Trophoblast cell (in vitro differentiated cells and primary cell): ENCODE measurements around the gene MPV17L.
"Not testable (repeated sequence)": the region's sequence is repeated elsewhere in the genome, so short reads cannot be mapped to it uniquely, and the experiment has no call there.

Experiments used
- DNase-seq, 2 donors: peaks; one replicate each; pipeline ENCODE4 v3.0.0-alpha.2; 2016
- H2AFZ ChIP-seq: 2 replicates; pipeline ENCODE4 v1.6.1; 2013; ENCODE audit warnings: low read length, moderate library complexity, mild to moderate bottlenecking; ENCODE audit not compliant: insufficient read depth, poor library complexity
- H2AK5ac ChIP-seq: 2 replicates; pipeline ENCODE4 v1.6.1; 2013; ENCODE audit warnings: mild to moderate bottlenecking, low read length
- H2BK120ac ChIP-seq: 2 replicates; pipeline ENCODE4 v1.6.1; 2013; ENCODE audit warnings: low read length, mild to moderate bottlenecking, moderate library complexity; ENCODE audit not compliant: insufficient read depth, poor library complexity
- H2BK12ac ChIP-seq: 2 replicates; pipeline ENCODE4 v1.6.1; 2013; ENCODE audit warnings: mild to moderate bottlenecking, low read length, moderate library complexity
- H2BK5ac ChIP-seq: 2 replicates; pipeline ENCODE4 v1.6.1; 2013; ENCODE audit warnings: low read length, low read depth, moderate library complexity, mild to moderate bottlenecking; ENCODE audit not compliant: poor library complexity
- H3K14ac ChIP-seq: 2 replicates; pipeline ENCODE4 v1.6.1; 2013; ENCODE audit warnings: mild to moderate bottlenecking, low read length
- H3K18ac ChIP-seq: 2 replicates; pipeline ENCODE4 v1.6.1; 2013; ENCODE audit warnings: mild to moderate bottlenecking, low read length
- H3K23ac ChIP-seq: 2 replicates; pipeline ENCODE4 v1.6.1; 2013; ENCODE audit warnings: low read length
- H3K27ac ChIP-seq: 2 replicates; pipeline ENCODE4 v1.5.1; 2013; ENCODE audit warnings: low read depth, mild to moderate bottlenecking, inconsistent platforms, low read length, moderate library complexity
- H3K27me3 ChIP-seq: 2 replicates; pipeline ENCODE4 v1.6.1; 2013; ENCODE audit warnings: inconsistent platforms, mild to moderate bottlenecking, low read length, moderate library complexity; ENCODE audit not compliant: insufficient read depth
- H3K36me3 ChIP-seq, 2 experiments: 1 replicate in 1 of 2; 2 replicates in 1 of 2; pipeline ENCODE4 v1.6.1; 2013; ENCODE audit warnings: low read length in 2 of 2, mild to moderate bottlenecking in 2 of 2, moderate library complexity in 1 of 2; ENCODE audit not compliant: insufficient read depth in 2 of 2, control insufficient read depth in 1 of 2
- H3K4ac ChIP-seq: 2 replicates; pipeline ENCODE4 v1.6.1; 2013; ENCODE audit warnings: low read depth, mild to moderate bottlenecking, low read length, moderate library complexity
- H3K4me1 ChIP-seq, 2 experiments: 1 replicate in 1 of 2; 2 replicates in 1 of 2; pipeline ENCODE4 v1.6.1; 2013; ENCODE audit warnings: low read length in 2 of 2, mild to moderate bottlenecking in 2 of 2, moderate library complexity in 1 of 2; ENCODE audit not compliant: insufficient read depth in 2 of 2, control insufficient read depth in 1 of 2
- H3K4me2 ChIP-seq: 2 replicates; pipeline ENCODE4 v1.6.1; 2013; ENCODE audit warnings: inconsistent platforms, mild to moderate bottlenecking, low read length, moderate library complexity
- H3K4me3 ChIP-seq: 2 replicates; pipeline ENCODE4 v1.5.1; 2013; ENCODE audit warnings: mild to moderate bottlenecking, low read depth, low read length, inconsistent platforms
- H3K79me1 ChIP-seq: one replicate; pipeline ENCODE4 v1.6.1; 2013; ENCODE audit warnings: low read length
- H3K79me2 ChIP-seq: 2 replicates; pipeline ENCODE4 v1.6.1; 2013; ENCODE audit warnings: low read length, mild to moderate bottlenecking; ENCODE audit not compliant: control insufficient read depth, insufficient read depth, poor library complexity
- H3K9ac ChIP-seq: 2 replicates; pipeline ENCODE4 v1.6.1; 2013; ENCODE audit warnings: mild to moderate bottlenecking, low read length
- H3K9me3 ChIP-seq: 2 replicates; pipeline ENCODE4 v1.6.1; 2013; ENCODE audit warnings: low read depth, mild to moderate bottlenecking, control low read depth, inconsistent platforms, low read length; ENCODE audit not compliant: insufficient read depth
- H4K12ac ChIP-seq: 2 replicates; pipeline ENCODE4 v1.6.1; 2013; ENCODE audit warnings: low read depth, mild to moderate bottlenecking, low read length, moderate library complexity
- H4K8ac ChIP-seq: 2 replicates; pipeline ENCODE4 v1.6.1; 2013; ENCODE audit warnings: low read depth, mild to moderate bottlenecking, low read length, moderate library complexity
- H4K91ac ChIP-seq: one replicate; pipeline ENCODE4 v1.6.1; 2013; ENCODE audit warnings: low read depth, mild to moderate bottlenecking, low read length, moderate library complexity
- WGBS: extraction: QIAGEN DNeasy Blood & Tissue Kit; methylation state at CpG from one replicate; pipeline ENCODE4 v1.1.7; 2013; ENCODE audit warnings: missing lambda C conversion rate; ENCODE audit not compliant: insufficient read length, insufficient coverage; ENCODE audit errors: extremely low coverage; 5-methylcytosine and 5-hydroxymethylcytosine counted together

Gene MPV17L

GRCh38 chr16:15396948-15397594 is 1.5 kb downstream of the MPV17L start:
- Histone ChIP-seq H3K9me3 (peaks cover 3% of the 10 kb centered on the region), H2BK5ac (no peak overlapping the region), H3K4me2 (no peak overlapping the region), H3K79me1 (no peaks in the 10 kb centered on the region), H2BK12ac (no peak overlapping the region), H2BK120ac (no peak overlapping the region), H3K4me1 (peaks cover 0 to 5% of the 10 kb centered on the region in 2 experiments), H3K18ac (no peak overlapping the region), H3K36me3 (no peaks in the 10 kb centered on the region), H3K9ac (no peak overlapping the region), H3K23ac (no peak overlapping the region), H4K8ac (no peak overlapping the region), H4K91ac (no peak overlapping the region), H2AFZ (no peak overlapping the region), H2AK5ac (no peak overlapping the region), H3K14ac (no peak overlapping the region), H3K79me2 (no peaks in the 10 kb centered on the region), H3K27me3 (no peaks in the 10 kb centered on the region), H4K12ac (no peak overlapping the region), H3K4me3 (no peak overlapping the region), H3K4ac (no peak overlapping the region), H3K27ac (no peak overlapping the region)
- no CpG with 5 or more reads among the region's 11 CpGs for WGBS
- no peak for DNase-seq

DNA sequence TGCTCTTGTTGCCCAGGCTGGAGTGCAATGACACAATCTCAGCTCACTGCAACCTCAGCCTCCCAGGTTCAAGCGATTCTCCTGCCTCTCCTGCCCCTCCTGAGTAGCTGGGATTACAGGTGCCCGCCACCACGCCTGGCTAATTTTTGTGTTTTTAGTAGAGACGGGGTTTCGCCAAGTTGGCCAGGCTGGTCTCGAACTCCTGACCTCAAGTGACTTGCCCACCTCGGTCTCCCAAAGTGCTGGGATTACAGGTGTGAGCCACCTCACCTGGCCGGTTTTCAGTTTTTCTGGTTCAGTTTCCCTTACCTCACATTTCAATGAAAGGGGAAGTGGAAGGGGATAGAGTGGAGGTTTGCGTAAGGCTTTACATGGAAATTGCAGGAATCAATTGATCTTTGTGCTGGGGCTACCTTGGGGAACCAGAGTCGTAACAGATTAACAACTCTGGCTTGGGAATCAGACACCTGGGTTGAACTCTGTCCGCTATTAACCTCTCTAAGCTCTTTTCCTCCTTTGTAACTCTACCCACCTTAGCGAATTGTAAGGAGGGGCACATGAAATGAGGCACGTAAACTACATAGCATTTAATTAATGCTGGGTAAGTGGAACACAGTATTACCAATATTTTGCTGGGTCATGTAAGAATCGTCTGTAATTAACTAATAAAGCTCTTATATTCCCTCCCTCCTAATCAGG is 3.2 kb downstream of the MPV17L start:
- H3K79me1 ChIP-seq: no peaks in the 10 kb centered on the region
- no peak overlapping the region for H2AK5ac ChIP-seq
- no peak overlapping the region for H2AFZ ChIP-seq
- H3K23ac ChIP-seq: no peak overlapping the region
- H2BK5ac ChIP-seq: no peak overlapping the region
- no peak overlapping the region for H4K12ac ChIP-seq
- peaks cover 0 to 5% of the 10 kb centered on the region in 2 experiments for H3K4me1 ChIP-seq
- DNase-seq: no peak
- H3K4me3 ChIP-seq: no peak overlapping the region
- H2BK120ac ChIP-seq: no peak overlapping the region
- H3K9ac ChIP-seq: no peak overlapping the region
- no peak overlapping the region for H2BK12ac ChIP-seq
- no peaks in the 10 kb centered on the region for H3K79me2 ChIP-seq
- no peak overlapping the region for H3K27ac ChIP-seq
- no peak overlapping the region for H3K18ac ChIP-seq
- no peak overlapping the region for H3K4ac ChIP-seq
- no peaks in the 10 kb centered on the region for H3K36me3 ChIP-seq
- peaks cover 3% of the 10 kb centered on the region for H3K9me3 ChIP-seq
- H3K27me3 ChIP-seq: no peaks in the 10 kb centered on the region
- WGBS: no CpG with 5 or more reads among the region's 14 CpGs
- no peak overlapping the region for H3K4me2 ChIP-seq
- H4K8ac ChIP-seq: no peak overlapping the region
- no peak overlapping the region for H3K14ac ChIP-seq
- no peak overlapping the region for H4K91ac ChIP-seq

DNA sequence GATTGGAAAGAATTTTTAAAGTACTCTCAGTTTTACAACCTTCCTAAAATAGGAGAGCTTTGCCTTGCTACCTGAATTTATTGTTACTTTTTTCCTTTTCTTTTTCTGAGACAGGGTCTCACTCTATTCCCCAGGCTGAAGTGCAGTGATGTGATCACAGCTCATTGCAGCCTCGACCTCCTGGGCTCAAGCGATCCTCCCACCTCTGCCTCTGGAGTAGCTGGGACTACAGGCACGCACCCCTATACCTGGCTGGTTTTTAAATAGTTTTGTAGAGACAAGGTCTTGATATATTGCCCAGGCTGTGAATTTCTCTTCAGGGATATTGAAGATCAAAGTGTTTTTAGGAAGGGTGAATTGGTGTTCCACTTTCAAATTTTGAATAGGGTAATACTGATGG is 3.8 kb downstream of the MPV17L start:
- H3K18ac ChIP-seq: no peak overlapping the region
- no peak overlapping the region for H4K8ac ChIP-seq
- H2AFZ ChIP-seq: no peak overlapping the region
- H4K12ac ChIP-seq: no peak overlapping the region
- H2BK5ac ChIP-seq: no peak overlapping the region
- no peaks in the 10 kb centered on the region for H3K79me2 ChIP-seq
- peaks cover 0 to 5% of the 10 kb centered on the region in 2 experiments for H3K4me1 ChIP-seq
- H3K4me2 ChIP-seq: no peak overlapping the region
- H3K27ac ChIP-seq: no peak overlapping the region
- no peak overlapping the region for H4K91ac ChIP-seq
- H2AK5ac ChIP-seq: no peak overlapping the region
- H3K79me1 ChIP-seq: no peaks in the 10 kb centered on the region
- no peak overlapping the region for H3K4ac ChIP-seq
- no CpG with 5 or more reads among the region's 3 CpGs for WGBS
- peaks cover 3% of the 10 kb centered on the region for H3K9me3 ChIP-seq
- no peak for DNase-seq
- H3K23ac ChIP-seq: no peak overlapping the region
- H3K4me3 ChIP-seq: no peak overlapping the region
- no peaks in the 10 kb centered on the region for H3K36me3 ChIP-seq
- H3K9ac ChIP-seq: no peak overlapping the region
- no peak overlapping the region for H3K14ac ChIP-seq
- H2BK120ac ChIP-seq: no peak overlapping the region
- H2BK12ac ChIP-seq: no peak overlapping the region
- H3K27me3 ChIP-seq: no peaks in the 10 kb centered on the region

- H3K27ac ChIP-seq, H3K14ac ChIP-seq, H4K91ac ChIP-seq, H3K36me3 ChIP-seq, H2AK5ac ChIP-seq, H3K9ac ChIP-seq, DNase-seq, H3K4ac ChIP-seq, H2BK12ac ChIP-seq, H3K4me1 ChIP-seq, H3K18ac ChIP-seq, H3K9me3 ChIP-seq, H3K4me2 ChIP-seq, H3K4me3 ChIP-seq, H4K8ac ChIP-seq, H2BK5ac ChIP-seq, H3K79me1 ChIP-seq, H2AFZ ChIP-seq, H3K27me3 ChIP-seq, H4K12ac ChIP-seq, H3K23ac ChIP-seq, H2BK120ac ChIP-seq, H3K79me2 ChIP-seq: not testable (repeated sequence)
- WGBS: no CpG with 5 or more reads among the region's 6 CpGs
Observed at GRCh38 chr16:15400314-15400713, 4.8 kb downstream of the MPV17L start.
